ENCODE data around the gene SLC35A3. TPM values are rescaled to one million over a fixed set of nuclear protein-coding genes. Genes with fewer than 3 reads are reported as not detected.

The SLC35A3 gene
- total RNA-seq, 1 experiment from 2014 or later = 21.6 TPM

- H2AFZ ChIP-seq (ENCODE audit: low read depth, low read length, poor library complexity, severe bottlenecking) = no peak overlapping the region
- ChIA-PET POLR2A (no interaction called here), CTCF (no interaction called here), RAD21 (ENCODE audit: low non-redundant PET in 1 of 2, low total read pairs in 2 of 2, uncharacterized antibody in 2 of 2, unreplicated experiment in 2 of 2) (no interaction called here)
- no peaks in the 10 kb centered on the region for H3K36me3 ChIP-seq (ENCODE audit: control insufficient read depth in 1 of 2, insufficient read depth in 2 of 2, low read length in 2 of 2)
- no peaks in the 10 kb centered on the region for H3K27me3 ChIP-seq (ENCODE audit: insufficient read depth, low read length)
- no peaks in the 10 kb centered on the region for H3K9me3 ChIP-seq (ENCODE audit: control insufficient read depth in 1 of 2, insufficient read depth in 1 of 2, low read depth in 1 of 2, low read length in 2 of 2)
- BruUV-seq (replicated peaks) = no TSS peak
- H3K4me3 ChIP-seq (replicated peaks in 1 of 2; ENCODE audit: low read depth in 1 of 2, low read length in 2 of 2) = no peak overlapping the region
- intact Hi-C loops (cut with micrococcal nuclease) = no loop called here
- no peaks in the 10 kb centered on the region for H4K20me1 ChIP-seq (ENCODE audit: insufficient read depth)
- no peak overlapping the region for H3K27ac ChIP-seq (ENCODE audit: low read depth, low read length)
- DNase-seq (ENCODE audit: low read depth, low spot score) (no peak), ATAC-seq (no peak)
- no peak overlapping the region for H3K9ac ChIP-seq (ENCODE audit: low read length)
- no peaks in the 10 kb centered on the region for H3K4me1 ChIP-seq (ENCODE audit: control insufficient read depth in 1 of 2, insufficient read depth in 2 of 2, low read length in 2 of 2)
- H3K9me2 ChIP-seq (ENCODE audit: insufficient read depth) = no peaks in the 10 kb centered on the region
- TF ChIP-seq ZBTB33 (IDR thresholded peaks at IDR 0.05; ENCODE audit: extremely low read depth, insufficient replicate concordance, low read length) = no peak
- no peak for TF ChIP-seq EZH2phosphoT487 (IDR thresholded peaks at IDR 0.05; ENCODE audit: borderline replicate concordance)
- TF ChIP-seq FOSL1 (IDR thresholded peaks at IDR 0.05; ENCODE audit: low read depth) = no peak
- TF ChIP-seq SRF (IDR thresholded peaks at IDR 0.05; ENCODE audit: low read depth) = no peak
- no peak overlapping the region for H3K4me2 ChIP-seq (ENCODE audit: low read length)
- H3K79me2 ChIP-seq (ENCODE audit: insufficient read depth, low read length) = no peaks in the 10 kb centered on the region
Measured at GRCh38 chr1:99945174-99945573, 24.6 kb upstream of the SLC35A3 start.

GRCh38 chr1:99950486-99950885 is 19.3 kb upstream of the SLC35A3 start:
- Histone ChIP-seq H3K9me2 (ENCODE audit: insufficient read depth) (no peaks in the 10 kb centered on the region), H3K4me3 (replicated peaks in 1 of 2; ENCODE audit: low read depth in 1 of 2, low read length in 2 of 2) (no peak overlapping the region), H3K4me1 (ENCODE audit: control insufficient read depth in 1 of 2, insufficient read depth in 2 of 2, low read length in 2 of 2) (no peaks in the 10 kb centered on the region), H3K36me3 (ENCODE audit: control insufficient read depth in 1 of 2, insufficient read depth in 2 of 2, low read length in 2 of 2) (no peaks in the 10 kb centered on the region), H3K4me2 (ENCODE audit: low read length) (no peak overlapping the region), H4K20me1 (ENCODE audit: insufficient read depth) (no peaks in the 10 kb centered on the region), H3K27ac (ENCODE audit: low read depth, low read length) (no peak overlapping the region), H3K79me2 (ENCODE audit: insufficient read depth, low read length) (no peaks in the 10 kb centered on the region), H2AFZ (ENCODE audit: low read depth, low read length, poor library complexity, severe bottlenecking) (no peak overlapping the region), H3K9ac (ENCODE audit: low read length) (no peak overlapping the region), H3K9me3 (ENCODE audit: control insufficient read depth in 1 of 2, insufficient read depth in 1 of 2, low read depth in 1 of 2, low read length in 2 of 2) (0 out of 4 replicates have a peak, but pooled peaks cover 0 to 3% of the 10 kb centered on the region in 2 experiments), H3K27me3 (ENCODE audit: insufficient read depth, low read length) (no peaks in the 10 kb centered on the region)
- no peak for DNase-seq (ENCODE audit: low read depth, low spot score)
- intact Hi-C loops (cut with micrococcal nuclease) = no loop called here
- CTCF ChIA-PET = no interaction called here
- no TSS peak for BruUV-seq (replicated peaks)
- RAD21 ChIA-PET (ENCODE audit: low non-redundant PET in 1 of 2, low total read pairs in 2 of 2, uncharacterized antibody in 2 of 2, unreplicated experiment in 2 of 2) = no interaction called here
- ATAC-seq = no peak
- POLR2A ChIA-PET = no interaction called here
- TF ChIP-seq ATF3 (IDR thresholded peaks at IDR 0.05) = no peak
- no peak for TF ChIP-seq FOSL1 (IDR thresholded peaks at IDR 0.05; ENCODE audit: low read depth)
- TF ChIP-seq CBX3 (IDR thresholded peaks at IDR 0.05; ENCODE audit: low read depth) = no peak
- no peak for TF ChIP-seq REST (IDR thresholded peaks at IDR 0.05; ENCODE audit: low read depth)
- no peak for TF ChIP-seq ZBTB33 (IDR thresholded peaks at IDR 0.05; ENCODE audit: extremely low read depth, insufficient replicate concordance, low read length)
- TF ChIP-seq EZH2 (IDR thresholded peaks at IDR 0.05) = no peak
- TF ChIP-seq ELF1 (IDR thresholded peaks at IDR 0.05; ENCODE audit: borderline replicate concordance, low read depth) = no peak
- no peak for TF ChIP-seq EZH2phosphoT487 (IDR thresholded peaks at IDR 0.05; ENCODE audit: borderline replicate concordance)
- no peak for TF ChIP-seq POLR2A (IDR thresholded peaks at IDR 0.05; ENCODE audit: borderline replicate concordance, extremely low read depth, insufficient read depth, insufficient read length)
- TF ChIP-seq JUND (IDR thresholded peaks at IDR 0.05) = no peak
- no peak for TF ChIP-seq ZFX (IDR thresholded peaks at IDR 0.05)
